Thyroid gland (tissue), 4 donors: ENCODE data around the gene DCXR. TPM values are rescaled to one million over a fixed set of nuclear protein-coding genes. Genes with fewer than 3 reads are reported as not detected.

Source experiments
- DNase-seq, 2 donors: peaks; one replicate each; pipeline ENCODE4 v3.0.0-alpha.2; 2019
- H3K27ac ChIP-seq, 3 donors: fragments of 200-600 bp; sonication (generic); 1 replicate in 2 of 3; 2 replicates in 1 of 3; pipeline ENCODE4 v1.5.1; 2016 to 2019; ENCODE audit warnings: mild to moderate bottlenecking in 1 of 3, moderate library complexity in 1 of 3
- H3K27me3 ChIP-seq: fragments of 200-600 bp; sonication (generic); one replicate; pipeline ENCODE4 v1.5.1; 2019
- H3K36me3 ChIP-seq, 2 donors: fragments of 200-600 bp; sonication (generic); one replicate each; pipeline ENCODE4 v1.5.1; 2016 to 2019
- H3K4me1 ChIP-seq, 2 donors: fragments of 200-600 bp; sonication (generic); one replicate each; pipeline ENCODE4 v1.5.1; 2017 to 2019
- H3K4me3 ChIP-seq, 3 donors: fragments of 200-600 bp; sonication (generic); replicated peaks in 1 of 3; 1 replicate in 2 of 3; 2 replicates in 1 of 3; pipeline ENCODE4 v1.5.1; 2016; ENCODE audit warnings: mild to moderate bottlenecking in 1 of 3
- H3K9me3 ChIP-seq: fragments of 200-600 bp; sonication (generic); one replicate; pipeline ENCODE4 v1.5.1; 2017
- POLR2A ChIP-seq, 2 donors: fragments of 450-650 bp; IDR thresholded peaks; one replicate each; pipeline ENCODE4 v1.6.1; 2017; ENCODE audit warnings: antibody characterized with exemption in 2 of 2, mild to moderate bottlenecking in 2 of 2, moderate library complexity in 1 of 2
- WGBS, 2 donors: methylation state at CpG; one replicate each; pipeline ENCODE4 v1.1.5; 2017; 5-methylcytosine and 5-hydroxymethylcytosine counted together
- intact Hi-C: fragments of 100-400 bp; cut with DNase I; formaldehyde crosslinking; loops from one replicate; pipeline ENCODE4 v1.15.1; 2023
- total RNA-seq, 4 donors: library from RNA; depleted of rRNA; stranded (reverse); fragments of >200 nt; gene quantifications; one replicate each; pipeline ENCODE4 v1.2.3, GENCODE V29; 2016
- TF ChIP-seq, protein P1 (sequence below), 6 experiments: fragments of 200-600 bp in 3 of 6; fragments of 450-650 bp in 3 of 6; sonication (generic) in 3 of 6; IDR thresholded peaks; one replicate each; pipeline ENCODE4 v1.5.1; 2016 to 2019; ENCODE audit warnings: antibody characterized with exemption in 6 of 6, mild to moderate bottlenecking in 2 of 6, inconsistent platforms in 1 of 6, moderate library complexity in 1 of 6

Gene DCXR
- total RNA-seq, 4 donors from 2014 or later, result 88.6 to 161 (median 114) TPM

DNA sequence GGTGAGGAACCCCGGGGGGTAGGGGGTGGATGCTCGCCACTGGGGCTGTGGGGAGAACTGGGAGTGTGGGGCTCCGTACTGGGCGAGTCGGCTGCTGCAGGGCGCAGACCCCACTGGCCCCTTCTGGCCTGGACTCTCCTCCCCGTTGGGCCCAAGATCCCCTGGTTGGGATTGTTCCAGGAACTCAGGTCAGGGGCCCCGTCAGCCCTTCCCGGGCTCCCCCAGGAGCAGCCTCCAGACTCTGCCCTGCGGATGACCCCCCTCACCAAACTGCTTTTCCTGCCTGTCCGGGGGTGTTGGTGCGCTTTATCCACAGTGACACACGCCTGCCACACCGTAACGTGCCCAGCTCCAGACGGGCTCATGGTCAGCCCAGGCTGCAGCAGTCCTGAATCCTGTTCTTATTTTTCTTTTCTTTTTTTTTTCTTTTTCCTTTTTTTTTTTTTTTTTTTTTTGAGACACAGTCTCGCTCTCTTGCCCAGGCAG lies 35.9 kb downstream of the DCXR start:
- DNase-seq, result no peak
- Histone ChIP-seq H3K4me3 (no peak overlapping the region), H3K27me3 (no peaks in the 10 kb centered on the region), H3K27ac (no peak overlapping the region), H3K36me3 (no peaks in the 10 kb centered on the region), H3K4me1 (peaks cover 10 to 37% of the 10 kb centered on the region in 2 donors), H3K9me3 (no peaks in the 10 kb centered on the region)
- WGBS, 2 donors, result 81 to 86% methylated on average over 14 of the region's 17 CpGs
- TF ChIP-seq, protein P1, sequence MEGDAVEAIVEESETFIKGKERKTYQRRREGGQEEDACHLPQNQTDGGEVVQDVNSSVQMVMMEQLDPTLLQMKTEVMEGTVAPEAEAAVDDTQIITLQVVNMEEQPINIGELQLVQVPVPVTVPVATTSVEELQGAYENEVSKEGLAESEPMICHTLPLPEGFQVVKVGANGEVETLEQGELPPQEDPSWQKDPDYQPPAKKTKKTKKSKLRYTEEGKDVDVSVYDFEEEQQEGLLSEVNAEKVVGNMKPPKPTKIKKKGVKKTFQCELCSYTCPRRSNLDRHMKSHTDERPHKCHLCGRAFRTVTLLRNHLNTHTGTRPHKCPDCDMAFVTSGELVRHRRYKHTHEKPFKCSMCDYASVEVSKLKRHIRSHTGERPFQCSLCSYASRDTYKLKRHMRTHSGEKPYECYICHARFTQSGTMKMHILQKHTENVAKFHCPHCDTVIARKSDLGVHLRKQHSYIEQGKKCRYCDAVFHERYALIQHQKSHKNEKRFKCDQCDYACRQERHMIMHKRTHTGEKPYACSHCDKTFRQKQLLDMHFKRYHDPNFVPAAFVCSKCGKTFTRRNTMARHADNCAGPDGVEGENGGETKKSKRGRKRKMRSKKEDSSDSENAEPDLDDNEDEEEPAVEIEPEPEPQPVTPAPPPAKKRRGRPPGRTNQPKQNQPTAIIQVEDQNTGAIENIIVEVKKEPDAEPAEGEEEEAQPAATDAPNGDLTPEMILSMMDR (IDR thresholded peaks at IDR 0.05), result no peak
- no peak for TF ChIP-seq POLR2A (IDR thresholded peaks at IDR 0.05)
- intact Hi-C loops, result no loop called here

- peaks cover 10 to 37% of the 10 kb centered on the region in 2 donors for H3K4me1 ChIP-seq
- DNase-seq, result no peak
- no peaks in the 10 kb centered on the region for H3K9me3 ChIP-seq
- no peaks in the 10 kb centered on the region for H3K27me3 ChIP-seq
- 84 to 94% methylated on average over 8 to 16 of the region's 32 CpGs for WGBS, 2 donors
- H3K4me3 ChIP-seq, result no peak overlapping the region
- H3K27ac ChIP-seq, result no peak overlapping the region
- intact Hi-C loops, result no loop called here
- no peaks in the 10 kb centered on the region for H3K36me3 ChIP-seq
- no peak for TF ChIP-seq POLR2A (IDR thresholded peaks at IDR 0.05)
- TF ChIP-seq, protein P1 (IDR thresholded peaks at IDR 0.05), result no peak
These were observed 36.5 kb downstream of the DCXR start for GRCh38 chr17:82000803-82001570.

GRCh38 chr17:81999976-82000802 lies 37.3 kb downstream of the DCXR start:
- Histone ChIP-seq H3K4me3 (no peak overlapping the region), H3K27me3 (no peaks in the 10 kb centered on the region), H3K36me3 (no peaks in the 10 kb centered on the region), H3K4me1 (peaks cover 13 to 44% of the 10 kb centered on the region in 2 donors), H3K27ac (no peak overlapping the region), H3K9me3 (no peaks in the 10 kb centered on the region)
- intact Hi-C loops, result no loop called here
- peak; percentile 35 to 36 for DNase-seq
- WGBS, 2 donors, result 75 to 91% methylated on average over 21 to 35 of the region's 36 CpGs
- no peak for TF ChIP-seq POLR2A (IDR thresholded peaks at IDR 0.05)
- TF ChIP-seq, protein P1 (IDR thresholded peaks at IDR 0.05), result no peak

DNA sequence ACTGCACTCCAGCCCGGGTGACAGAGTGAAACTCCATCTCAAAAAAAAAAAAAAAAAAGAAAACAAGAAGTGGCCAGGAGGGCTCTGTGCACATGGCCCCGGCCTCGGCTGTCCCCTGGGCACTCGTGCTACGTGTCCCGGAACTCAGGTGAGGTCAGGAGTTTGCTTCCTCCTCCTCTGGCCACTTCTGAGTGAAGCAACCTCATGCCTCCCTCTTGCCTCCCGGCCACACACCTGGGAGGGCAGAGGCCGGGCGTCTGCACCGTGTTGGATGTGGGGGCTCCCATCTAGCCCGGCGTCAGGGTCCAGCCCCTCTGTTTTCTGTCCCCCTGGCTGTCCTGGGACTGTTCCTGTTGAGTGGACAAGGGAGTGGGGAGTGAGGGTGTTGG lies 37.9 kb downstream of the DCXR start:
- WGBS, 2 donors, result 38 to 44% methylated on average over 7 to 12 of the region's 12 CpGs
- no peaks in the 10 kb centered on the region for H3K27me3 ChIP-seq
- no peaks in the 10 kb centered on the region for H3K36me3 ChIP-seq
- H3K27ac ChIP-seq, result no peak overlapping the region
- TF ChIP-seq, protein P1 (IDR thresholded peaks at IDR 0.05), result no peak
- no peak for TF ChIP-seq POLR2A (IDR thresholded peaks at IDR 0.05)
- DNase-seq, result peak; percentile 55 to 59
- H3K4me3 ChIP-seq, result no peak overlapping the region
- intact Hi-C loops, result no loop called here
- H3K4me1 ChIP-seq, result peaks cover 19 to 49% of the 10 kb centered on the region in 2 donors
- no peaks in the 10 kb centered on the region for H3K9me3 ChIP-seq
